Lung (tissue), 12 donors: ENCODE data around the gene CMSS1. TPM values are rescaled to one million over a fixed set of nuclear protein-coding genes. Genes with fewer than 3 reads are reported as not detected.

ENCODE experiments used
- ATAC-seq: fragments of 200-7000 bp; cut with Tn5 transposase; one replicate; pipeline ENCODE4 v1.9.1; 2020; ENCODE audit warnings: moderate number of reproducible peaks; ENCODE audit not compliant: insufficient read depth, low FRiP score
- DNase-seq, 3 donors: peaks; one replicate each; pipeline ENCODE4 v3.0.0-alpha.2; 2013 to 2017
- H3K27ac ChIP-seq, 2 donors: one replicate each; pipeline ENCODE4 v1.5.1; 2013; ENCODE audit warnings: mild to moderate bottlenecking in 2 of 2, moderate library complexity in 2 of 2, control low read depth in 1 of 2, inconsistent platforms in 1 of 2, low read depth in 1 of 2, low read length in 1 of 2
- H3K27me3 ChIP-seq, 3 donors: one replicate each; pipeline ENCODE4 v1.5.1; 2013; ENCODE audit warnings: low read length in 2 of 3; ENCODE audit not compliant: control insufficient read depth in 3 of 3, insufficient read depth in 3 of 3
- H3K36me3 ChIP-seq, 4 donors: one replicate each; pipeline ENCODE4 v1.5.1; 2013; ENCODE audit warnings: low read length in 4 of 4, mild to moderate bottlenecking in 1 of 4, moderate library complexity in 1 of 4; ENCODE audit not compliant: control insufficient read depth in 4 of 4, insufficient read depth in 4 of 4
- H3K4me1 ChIP-seq, 5 donors: one replicate each; pipeline ENCODE4 v1.5.1; 2013; ENCODE audit warnings: low read length in 5 of 5, mild to moderate bottlenecking in 2 of 5, moderate library complexity in 1 of 5; ENCODE audit not compliant: control insufficient read depth in 5 of 5, insufficient read depth in 5 of 5
- H3K4me3 ChIP-seq: one replicate; pipeline ENCODE4 v1.5.1; 2013; ENCODE audit warnings: mild to moderate bottlenecking, control low read depth, moderate library complexity
- H3K9ac ChIP-seq, 2 donors: one replicate each; pipeline ENCODE4 v1.5.1; 2013; ENCODE audit warnings: low read length in 2 of 2, control low read depth in 1 of 2; ENCODE audit not compliant: insufficient read depth in 1 of 2
- H3K9me3 ChIP-seq, 4 donors: one replicate each; pipeline ENCODE4 v1.5.1; 2013; ENCODE audit warnings: low read length in 3 of 4, mild to moderate bottlenecking in 1 of 4, moderate library complexity in 1 of 4; ENCODE audit not compliant: control insufficient read depth in 4 of 4, insufficient read depth in 3 of 4
- WGBS, 2 donors: extraction: QIAGEN DNeasy Blood & Tissue Kit; methylation state at CpG; one replicate each; pipeline ENCODE4 v1.1.7; 2013; 5-methylcytosine and 5-hydroxymethylcytosine counted together
- polyA plus RNA-seq, 2 donors: library from polyadenylated mRNA; stranded (reverse); fragments of 200-250 nt; gene quantifications; one replicate each; pipeline ENCODE4 v1.2.1, GENCODE V29; 2013
- total RNA-seq, 2 donors: library from RNA; depleted of rRNA in 1 of 2; stranded (reverse); fragments of >200 nt in 1 of 2; gene quantifications; one replicate each; pipeline ENCODE4 v1.2.1, GENCODE V29; 2014 to 2021
- TF ChIP-seq, protein P1 (sequence below): IDR thresholded peaks from 2 replicates; pipeline ENCODE4 v1.5.1; 2012; ENCODE audit warnings: mild to moderate bottlenecking; ENCODE audit errors: control extremely low read depth, extremely low read depth
- donor health status: control.
- donor health status: control.
- donor health status: Bipolar disorder and iron deficiency.
- donor health status: healthy.
- donor health status: DM: yes; HTN: yes; CAD: no.

The CMSS1 gene
- total and polyA plus RNA-seq, 4 donors: 12.3 to 28.9 (median 22.6) TPM

DNA sequence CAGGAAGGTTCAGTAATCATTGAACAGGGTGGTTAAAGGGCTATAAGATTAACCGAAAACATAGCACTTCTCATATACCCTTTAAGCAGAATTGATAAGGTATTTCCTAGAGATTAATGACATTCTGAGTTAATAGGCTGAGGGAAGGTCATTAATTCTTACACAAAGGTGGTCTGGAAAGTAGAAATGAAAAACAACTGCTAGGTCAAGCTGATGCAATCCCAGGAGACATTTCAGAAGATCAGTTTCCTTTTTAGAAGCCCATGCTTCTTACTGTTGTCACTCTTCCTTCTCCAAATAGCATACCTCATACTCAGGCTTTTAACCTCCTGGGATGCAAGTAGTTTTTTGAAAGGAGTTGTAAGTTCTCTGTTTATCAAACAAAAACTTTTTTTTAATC lies 287.8 kb downstream of the CMSS1 start:
- no peak for DNase-seq
- ATAC-seq: no peak
- Histone ChIP-seq H3K4me3 (no peak overlapping the region), H3K36me3 (no peaks in the 10 kb centered on the region), H3K4me1 (peaks cover 6 to 42% (median 14%) of the 10 kb centered on the region in 5 donors), H3K9ac (no peak overlapping the region), H3K27me3 (no peaks in the 10 kb centered on the region), H3K27ac (no peak overlapping the region), H3K9me3 (no peaks in the 10 kb centered on the region)
- TF ChIP-seq, protein P1, sequence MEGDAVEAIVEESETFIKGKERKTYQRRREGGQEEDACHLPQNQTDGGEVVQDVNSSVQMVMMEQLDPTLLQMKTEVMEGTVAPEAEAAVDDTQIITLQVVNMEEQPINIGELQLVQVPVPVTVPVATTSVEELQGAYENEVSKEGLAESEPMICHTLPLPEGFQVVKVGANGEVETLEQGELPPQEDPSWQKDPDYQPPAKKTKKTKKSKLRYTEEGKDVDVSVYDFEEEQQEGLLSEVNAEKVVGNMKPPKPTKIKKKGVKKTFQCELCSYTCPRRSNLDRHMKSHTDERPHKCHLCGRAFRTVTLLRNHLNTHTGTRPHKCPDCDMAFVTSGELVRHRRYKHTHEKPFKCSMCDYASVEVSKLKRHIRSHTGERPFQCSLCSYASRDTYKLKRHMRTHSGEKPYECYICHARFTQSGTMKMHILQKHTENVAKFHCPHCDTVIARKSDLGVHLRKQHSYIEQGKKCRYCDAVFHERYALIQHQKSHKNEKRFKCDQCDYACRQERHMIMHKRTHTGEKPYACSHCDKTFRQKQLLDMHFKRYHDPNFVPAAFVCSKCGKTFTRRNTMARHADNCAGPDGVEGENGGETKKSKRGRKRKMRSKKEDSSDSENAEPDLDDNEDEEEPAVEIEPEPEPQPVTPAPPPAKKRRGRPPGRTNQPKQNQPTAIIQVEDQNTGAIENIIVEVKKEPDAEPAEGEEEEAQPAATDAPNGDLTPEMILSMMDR: no peak
- 89 to 93% methylated on average over 1 of the region's 1 CpG for WGBS, 2 donors

- H3K27me3 ChIP-seq: no peaks in the 10 kb centered on the region
- no peak overlapping the region for H3K4me3 ChIP-seq
- no peaks in the 10 kb centered on the region for H3K9me3 ChIP-seq
- DNase-seq (no peak), ATAC-seq (no peak)
- peaks cover 6 to 42% (median 14%) of the 10 kb centered on the region in 5 donors for H3K4me1 ChIP-seq
- TF ChIP-seq, protein P1: no peak
- no peak overlapping the region for H3K9ac ChIP-seq
- H3K36me3 ChIP-seq: no peaks in the 10 kb centered on the region
- no peak overlapping the region for H3K27ac ChIP-seq
Observed at GRCh38 chr3:100106094-100106493, 288.4 kb downstream of the CMSS1 start.

DNA sequence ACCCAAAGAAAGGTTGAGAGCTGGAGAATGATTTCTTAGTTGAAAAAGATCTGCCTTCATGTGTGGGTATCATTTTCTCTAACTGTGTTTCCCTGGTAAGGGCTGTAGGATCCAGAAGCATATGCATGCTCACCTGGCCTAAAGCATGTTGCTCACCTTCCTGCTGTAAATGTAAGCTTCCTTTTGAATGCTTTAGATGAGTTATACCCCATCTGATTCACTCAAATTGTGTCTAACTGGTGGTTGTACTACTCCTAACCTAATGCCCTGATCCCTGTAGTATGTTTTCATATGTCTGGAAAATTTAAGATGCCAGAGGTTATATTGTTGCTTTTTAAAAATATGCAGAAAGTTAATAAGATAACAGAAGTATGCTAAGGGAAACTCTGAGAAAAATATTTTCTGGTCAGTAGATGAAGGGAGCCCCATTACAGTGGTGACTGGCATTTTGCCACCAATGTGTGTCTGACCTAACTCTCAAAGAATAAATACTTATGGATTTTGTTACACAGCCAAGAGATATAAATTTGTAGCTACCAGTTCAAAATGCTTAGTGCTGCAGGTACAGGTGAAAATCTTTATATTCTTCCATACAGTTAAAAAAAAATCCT lies 289.0 kb downstream of the CMSS1 start:
- Histone ChIP-seq H3K9ac (no peak overlapping the region), H3K27me3 (no peaks in the 10 kb centered on the region), H3K4me3 (no peak overlapping the region), H3K36me3 (no peaks in the 10 kb centered on the region), H3K27ac (no peak overlapping the region), H3K4me1 (peaks cover 6 to 42% (median 14%) of the 10 kb centered on the region in 5 donors), H3K9me3 (no peaks in the 10 kb centered on the region)
- ATAC-seq (no peak), DNase-seq (peak in 1 of 3 donors; percentile 35)
- TF ChIP-seq, protein P1: no peak
